HepG2 (cell line): ENCODE results near the gene PRDX6. TPM values are rescaled to one million over a fixed set of nuclear protein-coding genes. Genes with fewer than 3 reads are reported as not detected.

ENCODE experiments used
- ATAC-seq: fragments of 200-7000 bp; cut with Tn5 transposase; 3 replicates; pipeline ENCODE4 v1.9.1; 2020; ENCODE audit warnings: mild to moderate bottlenecking, moderate library complexity
- Bru-seq: library from RNA; stranded (reverse); fragments of 400-500 nt; gene quantifications from one replicate; lab custom pipeline; 2021; lab: Mats Ljungman, UMichigan
- BruChase-seq, 2 experiments: library from RNA; stranded (reverse); fragments of 400-500 nt; gene quantifications; one replicate each; lab custom pipeline; 2021; lab: Mats Ljungman, UMichigan
- BruUV-seq: library from RNA; stranded (reverse); fragments of 400-500 nt; replicated peaks from 2 replicates; lab custom pipeline; 2021; lab: Mats Ljungman, UMichigan
- CTCF ChIA-PET: fragments of 300-600 bp; formaldehyde crosslinking; extraction: SDS; loops from one replicate; lab custom pipeline; 2021; ENCODE audit warnings: low total read pairs, inconsistent platforms, low intra/inter-chr PET ratio; lab: Yijun Ruan, JAX
- POLR2A ChIA-PET: fragments of 350-600 bp; sonication (Branson Sonifier 250); formaldehyde crosslinking; loops from one replicate; lab custom pipeline; 2020; ENCODE audit warnings: antibody characterized with exemption, inconsistent platforms; lab: Yijun Ruan, JAX
- DNase-seq: peaks from one replicate; pipeline ENCODE4 v3.0.0-alpha.2; 2015; ENCODE audit warnings: low spot score
- FAIRE-seq: peaks from 3 replicates; lab custom pipeline; 2011; peaks lifted over from hg19 to GRCh38; lab: Jason Lieb, UNC
- H2AFZ ChIP-seq: one replicate; pipeline ENCODE4 v1.6.1; 2011; ENCODE audit warnings: low read length, inconsistent platforms
- H3K27ac ChIP-seq: fragments of 300-600 bp; 3 replicates; pipeline ENCODE4 v1.8.0; 2011; ENCODE audit warnings: mixed run types, mild to moderate bottlenecking, mixed read lengths, low read length, inconsistent platforms; ENCODE audit not compliant: insufficient read depth; ENCODE audit errors: extremely low read length
- H3K27me3 ChIP-seq, 2 experiments: fragments of 200-600 bp in 1 of 2; 2 replicates in 1 of 2; 3 replicates in 1 of 2; pipeline versions ENCODE4 v1.6.0 to v1.8.0; 2011; ENCODE audit warnings: low read length in 2 of 2, mild to moderate bottlenecking in 2 of 2, moderate library complexity in 2 of 2, inconsistent platforms in 1 of 2; ENCODE audit not compliant: insufficient read depth in 2 of 2, control insufficient read depth in 1 of 2
- H3K36me3 ChIP-seq, 2 experiments: fragments of 200-600 bp in 1 of 2; replicated peaks in 1 of 2; 2 replicates in 1 of 2; 3 replicates in 1 of 2; pipeline versions ENCODE4 v1.5.1 to v1.8.0; 2011; ENCODE audit warnings: low read length in 2 of 2, inconsistent platforms in 1 of 2; ENCODE audit not compliant: insufficient read depth in 2 of 2, control insufficient read depth in 1 of 2
- H3K4me1 ChIP-seq: 2 replicates; pipeline ENCODE4 v1.5.1; 2012; ENCODE audit warnings: low read length, inconsistent platforms; ENCODE audit not compliant: insufficient read depth
- H3K4me2 ChIP-seq: 2 replicates; pipeline ENCODE4 v1.6.0; 2011; ENCODE audit warnings: low read depth, low read length, inconsistent platforms
- H3K4me3 ChIP-seq, 3 experiments: fragments of 200-600 bp in 1 of 3; sonication (generic), shearing (Covaris generic) in 1 of 3; replicated peaks in 1 of 3; 2 replicates each; pipeline ENCODE4 v1.5.1; 2011 to 2016; ENCODE audit warnings: low read length in 3 of 3, inconsistent platforms in 2 of 3, low read depth in 2 of 3, mild to moderate bottlenecking in 2 of 3, control low read depth in 1 of 3, mixed read lengths in 1 of 3; ENCODE audit not compliant: insufficient read depth in 1 of 3
- H3K79me2 ChIP-seq: one replicate; pipeline ENCODE4 v1.6.1; 2011; ENCODE audit warnings: low read length, inconsistent platforms; ENCODE audit not compliant: insufficient read depth
- H3K9ac ChIP-seq: 2 replicates; pipeline ENCODE4 v1.6.0; 2011; ENCODE audit warnings: mild to moderate bottlenecking, low read depth, low read length, inconsistent platforms; ENCODE audit not compliant: insufficient read depth
- H3K9me3 ChIP-seq: 2 replicates; pipeline ENCODE4 v1.5.1; 2012; ENCODE audit warnings: mild to moderate bottlenecking, low read length
- H4K20me1 ChIP-seq: 2 replicates; pipeline ENCODE4 v1.6.0; 2011; ENCODE audit warnings: inconsistent platforms, mild to moderate bottlenecking, low read length, moderate library complexity; ENCODE audit not compliant: insufficient read depth
- AKAP8 ChIP-seq: sonication (generic); formaldehyde crosslinking; IDR thresholded peaks from 2 replicates; pipeline ENCODE4 v1.5.1; 2020; ENCODE audit warnings: mild to moderate bottlenecking, missing genetic modification reagents
- ATF7 ChIP-seq, 2 experiments: fragments of 450-650 bp in 1 of 2; sonication (generic) in 1 of 2; formaldehyde crosslinking in 1 of 2; IDR thresholded peaks; 2 replicates each; pipeline versions ENCODE4 v1.4.0 to v1.6.1; 2016 to 2020; ENCODE audit warnings: antibody characterized with exemption in 1 of 2, mild to moderate bottlenecking in 1 of 2, missing genetic modification reagents in 1 of 2
- ETS1 ChIP-seq: sonication (generic); formaldehyde crosslinking; IDR thresholded peaks from 2 replicates; pipeline ENCODE4 v1.4.0; 2020; ENCODE audit warnings: missing genetic modification reagents
- GLI4 ChIP-seq: sonication (generic); formaldehyde crosslinking; IDR thresholded peaks from 2 replicates; pipeline ENCODE4 v1.5.1; 2020; ENCODE audit warnings: missing genetic modification reagents, mild to moderate bottlenecking, moderate library complexity, borderline replicate concordance
- RBM39 ChIP-seq: fragments of 200-400 bp; formaldehyde crosslinking; IDR thresholded peaks from one replicate; pipeline ENCODE4 v1.6.1; 2018; ENCODE audit warnings: antibody characterized with exemption, mild to moderate bottlenecking, low read depth, low read length; ENCODE audit not compliant: poor library complexity, severe bottlenecking
- RXRB ChIP-seq: IDR thresholded peaks from 2 replicates; pipeline ENCODE4 v1.6.1; 2016; ENCODE audit warnings: borderline replicate concordance, missing genetic modification reagents, missing compliant biosample characterization
- SNAI1 ChIP-seq: sonication (generic); formaldehyde crosslinking; IDR thresholded peaks from 2 replicates; pipeline ENCODE4 v1.5.0; 2020; ENCODE audit warnings: mild to moderate bottlenecking, missing genetic modification reagents, borderline replicate concordance
- ZFP1 ChIP-seq: IDR thresholded peaks from 2 replicates; pipeline ENCODE4 v1.6.1; 2016
- ZKSCAN5 ChIP-seq: sonication (generic); formaldehyde crosslinking; IDR thresholded peaks from 2 replicates; pipeline ENCODE4 v1.5.1; 2020; ENCODE audit warnings: mild to moderate bottlenecking, missing genetic modification reagents
- ZNF513 ChIP-seq: sonication (generic); formaldehyde crosslinking; conservative IDR thresholded peaks from 2 replicates; pipeline ENCODE4 v1.5.0; 2020; ENCODE audit warnings: missing genetic modification reagents
- ZNF775 ChIP-seq: sonication (generic); formaldehyde crosslinking; IDR thresholded peaks from 2 replicates; pipeline ENCODE4 v1.4.0; 2020; ENCODE audit warnings: missing genetic modification reagents, mild to moderate bottlenecking, moderate library complexity, borderline replicate concordance
- WGBS: methylation state at CpG from one replicate; pipeline ENCODE4 v1.1.6; 2017; ENCODE audit warnings: low lambda C conversion rate; 5-methylcytosine and 5-hydroxymethylcytosine counted together
- in situ Hi-C: cut with HindIII; loops from 2 replicates; pipeline ENCODE4 v1.10.0; 2017; ENCODE audit warnings: low pct_unique_long_range_greater_than_20kb; ENCODE audit not compliant: extremely low pct_ligation_motif_present
- intact Hi-C: fragments of 100-400 bp; cut with micrococcal nuclease; formaldehyde crosslinking; loops from one replicate; pipeline ENCODE4 v1.10.0; 2022; ENCODE audit not compliant: unreplicated experiment
- long read RNA-seq, 2 experiments: library from RNA in 1 of 2; library from polyadenylated mRNA in 1 of 2; stranded (forward) in 1 of 2; unstranded in 1 of 2; transcript quantifications; one replicate each; pipeline ENCODE4 v2.0.0, GENCODE V29; 2019 to 2022
- polyA minus RNA-seq, 3 experiments: library from RNA; depleted of rRNA, polyadenylated mRNA; stranded (reverse); fragments of >200 nt; gene quantifications; 2 replicates each; pipeline ENCODE4 v1.2.3, GENCODE V29; 2011; ENCODE audit warnings: low replicate concordance in 1 of 3
- polyA plus RNA-seq, 8 experiments: library from polyadenylated mRNA; depleted of rRNA in 3 of 8; stranded (reverse) in 7 of 8; unstranded in 1 of 8; fragments of >200 nt; fragmentation: Illumina TruSeq in 4 of 8; extraction: Trizol in 4 of 8; gene quantifications; 2 replicates each; pipeline versions ENCODE4 v1.2.1 to v1.2.3, GENCODE V29; 2011 to 2016; ENCODE audit warnings: low read depth in 4 of 8, missing spikeins in 1 of 8, mixed read lengths in 1 of 8; ENCODE audit not compliant: insufficient read depth in 1 of 8
- total RNA-seq, 5 experiments: library from RNA; depleted of rRNA; stranded (reverse); fragments of >200 nt; fragmentation: Illumina TruSeq; extraction: Trizol; gene quantifications; 2 replicates each; pipeline ENCODE4 v1.2.3, GENCODE V29; 2016; ENCODE audit warnings: low read depth in 1 of 5

PRDX6 gene
- total RNA-seq (2016; rRNA removed; fragmentation: Illumina TruSeq; extraction: Trizol) (309 and 409 TPM in 2 replicates), polyA plus RNA-seq (2011; rRNA removed) (182 and 224 TPM in 2 replicates), polyA minus RNA-seq (2011; rRNA and poly(A)+ RNA removed; ENCODE audit: low replicate concordance) (405 and 1,001 TPM in 2 replicates), Bru-seq, nascent RNA (percentile 97 among the genes with signal in this experiment), BruChase-seq, experiment 1, labeled RNA remaining after a 6-hour chase (percentile 96 among the genes with signal in this experiment), BruChase-seq, experiment 2, labeled RNA remaining after a 2-hour chase (percentile 96 among the genes with signal in this experiment)
- total RNA-seq (2016; cell fraction: cytosol; rRNA removed; fragmentation: Illumina TruSeq; extraction: Trizol; ENCODE audit: low read depth), result 101 and 108 TPM in 2 replicates
- total RNA-seq (2016; cell fraction: insoluble cytoplasmic fraction; rRNA removed; fragmentation: Illumina TruSeq; extraction: Trizol), result 290 and 420 TPM in 2 replicates
- 163 and 164 TPM in 2 replicates for total RNA-seq (2016; cell fraction: membrane; rRNA removed; fragmentation: Illumina TruSeq; extraction: Trizol)
- 158 and 162 TPM in 2 replicates for total RNA-seq (2016; cell fraction: nucleus; rRNA removed; fragmentation: Illumina TruSeq; extraction: Trizol)
- polyA plus RNA-seq (2011; cell fraction: cytosol; rRNA removed), result 148 and 182 TPM in 2 replicates
- 77.5 and 98.5 TPM in 2 replicates for polyA plus RNA-seq (2011; cell fraction: nucleus; rRNA removed)
- 214 and 298 TPM in 2 replicates for polyA plus RNA-seq (2012)
- polyA plus RNA-seq (2016; cell fraction: cytosol; fragmentation: Illumina TruSeq; extraction: Trizol; ENCODE audit: low read depth), result 220 and 232 TPM in 2 replicates
- polyA plus RNA-seq (2016; cell fraction: insoluble cytoplasmic fraction; fragmentation: Illumina TruSeq; extraction: Trizol; ENCODE audit: low read depth), result 592 and 617 TPM in 2 replicates
- 227 and 237 TPM in 2 replicates for polyA plus RNA-seq (2016; cell fraction: membrane; fragmentation: Illumina TruSeq; extraction: Trizol; ENCODE audit: low read depth)
- 302 and 311 TPM in 2 replicates for polyA plus RNA-seq (2016; cell fraction: nucleus; fragmentation: Illumina TruSeq; extraction: Trizol; ENCODE audit: insufficient read depth, low read depth)
- 141 and 192 TPM in 2 replicates for polyA minus RNA-seq (2011; cell fraction: cytosol; rRNA and poly(A)+ RNA removed)
- 97.6 and 120 TPM in 2 replicates for polyA minus RNA-seq (2011; cell fraction: nucleus; rRNA and poly(A)+ RNA removed)
- long read RNA-seq, experiment 1, transcript PRDX6-201 (5 exons, 1,751 nt), result major isoform, 524 of 578 reads
- long read RNA-seq, experiment 1, transcript PRDX6-203 (4 exons, 859 nt), result minor isoform, 7 of 578 reads
- long read RNA-seq, experiment 1, partial matches to known transcripts, result 7 of 578 reads
- long read RNA-seq, experiment 1, other reads (novel, unspliced or antisense), result 40 of 578 reads
- long read RNA-seq, experiment 2, transcript PRDX6-203 (4 exons, 859 nt), result minor isoform, 7 of 794 reads
- long read RNA-seq, experiment 2, transcript PRDX6-201 (5 exons, 1,751 nt), result major isoform, 560 of 794 reads
- long read RNA-seq, experiment 2, partial matches to known transcripts, result 41 of 794 reads
- long read RNA-seq, experiment 2, other reads (novel, unspliced or antisense), result 185 of 794 reads

- Histone ChIP-seq H3K9me3 (no peaks in the 10 kb centered on the region), H3K27me3 (no peaks in the 10 kb centered on the region; a peak in 1 of 5 replicates), H3K36me3 (peaks cover 9 to 23% of the 10 kb centered on the region in 2 experiments), H3K79me2 (peaks cover 66% of the 10 kb centered on the region), H3K4me1 (peaks cover 64% of the 10 kb centered on the region), H3K4me3 (peak within 1 kb of the TSS; percentile 77 to 96 (median 91)), H3K27ac (peak within 1 kb of the TSS; percentile 97), H4K20me1 (peaks cover 15% of the 10 kb centered on the region), H3K4me2 (peak within 1 kb of the TSS; percentile 98), H2AFZ (no peak within 1 kb of the TSS), H3K9ac (peak within 1 kb of the TSS; percentile 94)
- no TSS peak for BruUV-seq
- ChIA-PET CTCF (no interaction called here), POLR2A (interaction anchor here (0.9 to 3.7 kb wide), 14 partner anchors 9 to 1696 kb away, joined by 3 to 25 read pairs (median 5); partner anchors contain the start of genes CENPL, DARS2, GAS5 and KLHL20)
- WGBS, result 2% methylated on average over 11 of the region's 69 CpGs
- intact Hi-C loops, result loop anchor here (1.0 kb wide), 1 partner anchor 46 kb away; no protein-coding TSS in a partner anchor
- ATAC-seq (peak; percentile 72), DNase-seq (peak; percentile 48), FAIRE-seq (no peak)
- in situ Hi-C loops, result no loop called here
- TF ChIP-seq ETS1 (CRISPR knock-in tag) (0 out of 2 replicates have a peak, but pooled peaks have one; percentile 26), ZKSCAN5 (CRISPR knock-in tag) (0 out of 2 replicates have a peak, but pooled peaks have one; percentile 40), RBM39 (peak; percentile 25), AKAP8 (CRISPR knock-in tag) (no peak), ZNF513 (CRISPR knock-in tag) (no peak), SNAI1 (CRISPR knock-in tag) (no peak; the same call in 1 of the 2 replicates), RXRB (CRISPR knock-in tag) (0 out of 2 replicates have a peak, but pooled peaks have one; percentile 13), ZNF775 (CRISPR knock-in tag) (0 out of 2 replicates have a peak, but pooled peaks have one; percentile 77), GLI4 (no peak), ZFP1 (no peak), ATF7 (IDR thresholded peaks at IDR 0.05) (no peak), ATF7 (CRISPR knock-in tag; IDR thresholded peaks at IDR 0.05) (peak; percentile 33; the same call in 1 of the 2 replicates)
Observed at GRCh38 chr1:173477286-173478093, at the start of gene PRDX6. Gene PRDX6, plus strand, starts transcription at chr1:173477335. Its CDS starts 63 bp downstream, at chr1:173477398.
